ENCODE data around the gene PRAMEF9.
"Not testable (repeated sequence)": the region's sequence is repeated elsewhere in the genome, so short reads cannot be mapped to it uniquely, and the experiment has no call there.

PRAMEF9 gene

DNA sequence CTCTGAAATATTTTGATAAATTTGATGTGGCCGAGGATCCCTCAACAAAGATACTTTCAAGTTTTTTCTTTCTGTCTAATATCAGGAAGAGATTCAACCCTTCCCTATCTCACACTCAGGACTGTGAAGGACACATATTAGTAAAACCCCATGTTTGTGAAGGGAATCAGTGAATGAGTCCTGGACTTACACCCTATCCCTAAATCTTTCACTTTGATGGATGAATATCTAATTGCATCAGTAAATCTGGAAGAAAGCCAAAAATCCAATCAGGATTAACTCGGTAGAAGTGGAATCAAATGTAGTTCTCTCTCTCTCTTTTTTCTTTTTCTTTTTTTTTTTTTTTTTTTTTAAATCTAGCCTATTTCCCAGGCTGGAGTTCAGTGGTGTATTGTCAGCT is at the start of gene PRAMEF9:
TSS of gene PRAMEF9 (plus strand) at position 301 of the 400 bp plus-strand sequence. CDS start 3,433 bp downstream, outside the sequence.
- not testable (repeated sequence) for H3K4me3 ChIP-seq (ENCODE audit: low read length in 2 of 2); H3K36me3 ChIP-seq (ENCODE audit: control insufficient read depth in 2 of 2, insufficient read depth in 2 of 2, low read length in 2 of 2); H3K9ac ChIP-seq (ENCODE audit: low read depth in 1 of 2, low read length in 2 of 2); H3K27ac ChIP-seq (ENCODE audit: low read depth in 2 of 2, low read length in 2 of 2); H3K27me3 ChIP-seq (ENCODE audit: control insufficient read depth in 2 of 2, insufficient read depth in 2 of 2, low read length in 2 of 2); H3K9me3 ChIP-seq (ENCODE audit: control insufficient read depth in 2 of 2, low read length in 2 of 2); H3K4me1 ChIP-seq (ENCODE audit: control insufficient read depth in 2 of 2, insufficient read depth in 2 of 2, low read length in 2 of 2)

GRCh38 chr1:13155909-13156308 is 15.7 kb upstream of the PRAMEF9 start, which contains the start of gene PRAMEF26:
Gene PRAMEF26 (minus strand): TSS chr1:13156009. CDS start chr1:13153095, 2,914 bp downstream.
- not testable (repeated sequence) for H3K9ac ChIP-seq (ENCODE audit: low read depth in 1 of 2, low read length in 2 of 2); H3K27ac ChIP-seq (ENCODE audit: low read depth in 2 of 2, low read length in 2 of 2); H3K36me3 ChIP-seq (ENCODE audit: control insufficient read depth in 2 of 2, insufficient read depth in 2 of 2, low read length in 2 of 2); H3K27me3 ChIP-seq (ENCODE audit: control insufficient read depth in 2 of 2, insufficient read depth in 2 of 2, low read length in 2 of 2); H3K4me1 ChIP-seq (ENCODE audit: control insufficient read depth in 2 of 2, insufficient read depth in 2 of 2, low read length in 2 of 2); H3K4me3 ChIP-seq (ENCODE audit: low read length in 2 of 2); H3K9me3 ChIP-seq (ENCODE audit: control insufficient read depth in 2 of 2, low read length in 2 of 2)

- H3K27me3 ChIP-seq (ENCODE audit: control insufficient read depth in 2 of 2, insufficient read depth in 2 of 2, low read length in 2 of 2); H3K4me1 ChIP-seq (ENCODE audit: control insufficient read depth in 2 of 2, insufficient read depth in 2 of 2, low read length in 2 of 2); H3K9me3 ChIP-seq (ENCODE audit: control insufficient read depth in 2 of 2, low read length in 2 of 2); H3K36me3 ChIP-seq (ENCODE audit: control insufficient read depth in 2 of 2, insufficient read depth in 2 of 2, low read length in 2 of 2); H3K27ac ChIP-seq (ENCODE audit: low read depth in 2 of 2, low read length in 2 of 2); H3K9ac ChIP-seq (ENCODE audit: low read depth in 1 of 2, low read length in 2 of 2); H3K4me3 ChIP-seq (ENCODE audit: low read length in 2 of 2): not testable (repeated sequence)
Measured at GRCh38 chr1:13165531-13165930, 6.1 kb upstream of the PRAMEF9 start, which contains the start of gene HNRNPCL4. Gene HNRNPCL4 (minus strand): TSS chr1:13165631. CDS start chr1:13165467, 164 bp downstream.

- H3K4me1 ChIP-seq (ENCODE audit: control insufficient read depth in 2 of 2, insufficient read depth in 2 of 2, low read length in 2 of 2); H3K27me3 ChIP-seq (ENCODE audit: control insufficient read depth in 2 of 2, insufficient read depth in 2 of 2, low read length in 2 of 2); H3K36me3 ChIP-seq (ENCODE audit: control insufficient read depth in 2 of 2, insufficient read depth in 2 of 2, low read length in 2 of 2); H3K4me3 ChIP-seq (ENCODE audit: low read length in 2 of 2); H3K9ac ChIP-seq (ENCODE audit: low read depth in 1 of 2, low read length in 2 of 2); H3K9me3 ChIP-seq (ENCODE audit: control insufficient read depth in 2 of 2, low read length in 2 of 2); H3K27ac ChIP-seq (ENCODE audit: low read depth in 2 of 2, low read length in 2 of 2): not testable (repeated sequence)
Measured at GRCh38 chr1:13201309-13201708, 29.7 kb downstream of the PRAMEF9 start, which contains the start of gene PRAMEF13. Gene PRAMEF13 (minus strand): TSS chr1:13201409. CDS start chr1:13199589, 1,820 bp downstream.

GRCh38 chr1:13208712-13209111 is 37.1 kb downstream of the PRAMEF9 start:
- not testable (repeated sequence) for H3K9me3 ChIP-seq (ENCODE audit: control insufficient read depth in 2 of 2, low read length in 2 of 2); H3K4me1 ChIP-seq (ENCODE audit: control insufficient read depth in 2 of 2, insufficient read depth in 2 of 2, low read length in 2 of 2); H3K27ac ChIP-seq (ENCODE audit: low read depth in 2 of 2, low read length in 2 of 2); H3K4me3 ChIP-seq (ENCODE audit: low read length in 2 of 2); H3K36me3 ChIP-seq (ENCODE audit: control insufficient read depth in 2 of 2, insufficient read depth in 2 of 2, low read length in 2 of 2); H3K9ac ChIP-seq (ENCODE audit: low read depth in 1 of 2, low read length in 2 of 2); H3K27me3 ChIP-seq (ENCODE audit: control insufficient read depth in 2 of 2, insufficient read depth in 2 of 2, low read length in 2 of 2)

DNA sequence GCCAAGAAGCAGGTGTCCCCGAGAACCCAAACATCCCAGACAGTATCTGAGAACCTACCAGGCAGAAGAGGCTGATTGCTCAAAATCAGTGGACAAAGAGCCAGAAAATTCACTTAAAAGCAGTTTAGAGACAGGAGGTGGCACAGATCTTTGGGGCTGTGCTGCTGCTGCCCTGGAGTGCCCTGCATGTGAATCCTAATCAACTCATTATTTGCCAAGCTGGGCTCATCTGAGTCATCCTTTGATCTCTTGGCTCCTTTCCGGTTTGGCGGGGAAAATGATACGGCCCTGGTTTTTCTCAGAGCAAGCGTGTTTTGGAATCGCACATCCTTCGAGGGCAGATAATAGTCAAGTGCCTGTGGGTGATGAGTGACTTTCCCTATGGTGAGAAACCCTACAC is 45.0 kb downstream of the PRAMEF9 start:
- H3K27me3 ChIP-seq (ENCODE audit: control insufficient read depth in 2 of 2, insufficient read depth in 2 of 2, low read length in 2 of 2); H3K4me1 ChIP-seq (ENCODE audit: control insufficient read depth in 2 of 2, insufficient read depth in 2 of 2, low read length in 2 of 2); H3K4me3 ChIP-seq (ENCODE audit: low read length in 2 of 2); H3K9me3 ChIP-seq (ENCODE audit: control insufficient read depth in 2 of 2, low read length in 2 of 2); H3K27ac ChIP-seq (ENCODE audit: low read depth in 2 of 2, low read length in 2 of 2); H3K9ac ChIP-seq (ENCODE audit: low read depth in 1 of 2, low read length in 2 of 2); H3K36me3 ChIP-seq (ENCODE audit: control insufficient read depth in 2 of 2, insufficient read depth in 2 of 2, low read length in 2 of 2): not testable (repeated sequence)

DNA sequence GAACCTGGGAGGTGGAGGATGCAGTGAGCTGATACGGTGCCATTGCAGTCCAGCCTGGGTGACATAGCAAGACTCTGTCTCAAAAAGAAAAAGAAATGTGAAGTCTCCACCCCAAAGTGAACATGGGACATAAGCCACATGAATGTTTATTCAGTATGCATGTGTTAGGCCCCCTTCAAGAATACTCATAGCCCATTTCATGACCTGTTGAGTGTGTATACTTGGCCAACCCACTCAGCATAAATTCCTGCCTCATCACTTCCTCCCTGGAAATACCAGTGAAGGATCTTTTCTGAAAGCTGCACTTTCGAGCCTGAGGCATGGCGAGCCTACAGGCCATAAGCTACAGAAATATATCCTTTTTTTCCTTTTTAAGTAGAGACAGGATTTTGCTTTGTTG is 47.6 kb downstream of the PRAMEF9 start:
- H3K9me3 ChIP-seq (ENCODE audit: control insufficient read depth in 2 of 2, low read length in 2 of 2); H3K27me3 ChIP-seq (ENCODE audit: control insufficient read depth in 2 of 2, insufficient read depth in 2 of 2, low read length in 2 of 2); H3K4me1 ChIP-seq (ENCODE audit: control insufficient read depth in 2 of 2, insufficient read depth in 2 of 2, low read length in 2 of 2); H3K36me3 ChIP-seq (ENCODE audit: control insufficient read depth in 2 of 2, insufficient read depth in 2 of 2, low read length in 2 of 2); H3K4me3 ChIP-seq (ENCODE audit: low read length in 2 of 2); H3K9ac ChIP-seq (ENCODE audit: low read depth in 1 of 2, low read length in 2 of 2); H3K27ac ChIP-seq (ENCODE audit: low read depth in 2 of 2, low read length in 2 of 2): not testable (repeated sequence)

- not testable (repeated sequence) for H3K9ac ChIP-seq (ENCODE audit: low read depth in 1 of 2, low read length in 2 of 2); H3K4me1 ChIP-seq (ENCODE audit: control insufficient read depth in 2 of 2, insufficient read depth in 2 of 2, low read length in 2 of 2); H3K9me3 ChIP-seq (ENCODE audit: control insufficient read depth in 2 of 2, low read length in 2 of 2); H3K27ac ChIP-seq (ENCODE audit: low read depth in 2 of 2, low read length in 2 of 2); H3K36me3 ChIP-seq (ENCODE audit: control insufficient read depth in 2 of 2, insufficient read depth in 2 of 2, low read length in 2 of 2); H3K27me3 ChIP-seq (ENCODE audit: control insufficient read depth in 2 of 2, insufficient read depth in 2 of 2, low read length in 2 of 2); H3K4me3 ChIP-seq (ENCODE audit: low read length in 2 of 2)
Measured at GRCh38 chr1:13222788-13223187, 51.1 kb downstream of the PRAMEF9 start.

- no peak overlapping the region for H3K9ac ChIP-seq (ENCODE audit: low read depth in 1 of 2, low read length in 2 of 2)
- no peak overlapping the region for H3K27ac ChIP-seq (ENCODE audit: low read depth in 2 of 2, low read length in 2 of 2)
- no peaks in the 10 kb centered on the region for H3K9me3 ChIP-seq (ENCODE audit: control insufficient read depth in 2 of 2, low read length in 2 of 2)
- H3K27me3 ChIP-seq (ENCODE audit: control insufficient read depth in 2 of 2, insufficient read depth in 2 of 2, low read length in 2 of 2): no peaks in the 10 kb centered on the region
- H3K4me3 ChIP-seq (ENCODE audit: low read length in 2 of 2): no peak overlapping the region
- H3K4me1 ChIP-seq (ENCODE audit: control insufficient read depth in 2 of 2, insufficient read depth in 2 of 2, low read length in 2 of 2): no peaks in the 10 kb centered on the region
- H3K36me3 ChIP-seq (ENCODE audit: control insufficient read depth in 2 of 2, insufficient read depth in 2 of 2, low read length in 2 of 2): no peaks in the 10 kb centered on the region
Measured at GRCh38 chr1:13224480-13225060, 52.9 kb downstream of the PRAMEF9 start.

GRCh38 chr1:13225675-13226204 is 54.1 kb downstream of the PRAMEF9 start, which contains the start of gene PRAMEF18:
Gene PRAMEF18 (minus strand): TSS chr1:13226154. CDS start chr1:13226106, 48 bp downstream.
- not testable (repeated sequence) for H3K27ac ChIP-seq (ENCODE audit: low read depth in 2 of 2, low read length in 2 of 2); H3K4me1 ChIP-seq (ENCODE audit: control insufficient read depth in 2 of 2, insufficient read depth in 2 of 2, low read length in 2 of 2); H3K36me3 ChIP-seq (ENCODE audit: control insufficient read depth in 2 of 2, insufficient read depth in 2 of 2, low read length in 2 of 2); H3K9ac ChIP-seq (ENCODE audit: low read depth in 1 of 2, low read length in 2 of 2); H3K27me3 ChIP-seq (ENCODE audit: control insufficient read depth in 2 of 2, insufficient read depth in 2 of 2, low read length in 2 of 2); H3K4me3 ChIP-seq (ENCODE audit: low read length in 2 of 2); H3K9me3 ChIP-seq (ENCODE audit: control insufficient read depth in 2 of 2, low read length in 2 of 2)

Data from mucosa of rectum (tissue), 2 donors.